HepG2 (cell line): ENCODE data around the gene GP1BA. TPM values are rescaled to one million over a fixed set of nuclear protein-coding genes. Genes with fewer than 3 reads are reported as not detected.

ENCODE experiments used
- SIX1 ChIP-seq: sonication (generic); formaldehyde crosslinking; IDR thresholded peaks from 2 replicates; pipeline ENCODE4 v1.4.0; 2020; ENCODE audit warnings: missing genetic modification reagents, borderline replicate concordance
- ZNF746 ChIP-seq: sonication (generic); formaldehyde crosslinking; IDR thresholded peaks from 2 replicates; pipeline ENCODE4 v1.8.0; 2022; ENCODE audit warnings: mild to moderate bottlenecking, missing genetic modification reagents
- polyA plus RNA-seq, 8 experiments: library from polyadenylated mRNA; depleted of rRNA in 3 of 8; stranded (reverse) in 7 of 8; unstranded in 1 of 8; fragments of >200 nt; fragmentation: Illumina TruSeq in 4 of 8; extraction: Trizol in 4 of 8; gene quantifications; 2 replicates each; pipeline versions ENCODE4 v1.2.1 to v1.2.3, GENCODE V29; 2011 to 2016; ENCODE audit warnings: low read depth in 4 of 8, missing spikeins in 1 of 8, mixed read lengths in 1 of 8; ENCODE audit not compliant: insufficient read depth in 1 of 8
- total RNA-seq, 5 experiments: library from RNA; depleted of rRNA; stranded (reverse); fragments of >200 nt; fragmentation: Illumina TruSeq; extraction: Trizol; gene quantifications; 2 replicates each; pipeline ENCODE4 v1.2.3, GENCODE V29; 2016; ENCODE audit warnings: low read depth in 1 of 5
- TF ChIP-seq, protein P1 (sequence below): sonication (generic); formaldehyde crosslinking; IDR thresholded peaks from 2 replicates; pipeline ENCODE4 v1.9.0; 2022; ENCODE audit warnings: low read depth, missing genetic modification reagents
- TF ChIP-seq, protein P2 (sequence below): sonication (generic); formaldehyde crosslinking; IDR thresholded peaks from 2 replicates; pipeline ENCODE4 v1.8.1; 2022; ENCODE audit warnings: low read depth, mild to moderate bottlenecking, missing genetic modification reagents
- TF ChIP-seq, protein P3 (sequence below): fragments of 450-650 bp; IDR thresholded peaks from 2 replicates; pipeline ENCODE4 v1.6.1; 2016

The GP1BA gene
- total and polyA plus RNA-seq, 2 of the 13 experiments (the other 11 are each of a cell fraction or from before 2014, with no cell fraction given) = not detected

DNA sequence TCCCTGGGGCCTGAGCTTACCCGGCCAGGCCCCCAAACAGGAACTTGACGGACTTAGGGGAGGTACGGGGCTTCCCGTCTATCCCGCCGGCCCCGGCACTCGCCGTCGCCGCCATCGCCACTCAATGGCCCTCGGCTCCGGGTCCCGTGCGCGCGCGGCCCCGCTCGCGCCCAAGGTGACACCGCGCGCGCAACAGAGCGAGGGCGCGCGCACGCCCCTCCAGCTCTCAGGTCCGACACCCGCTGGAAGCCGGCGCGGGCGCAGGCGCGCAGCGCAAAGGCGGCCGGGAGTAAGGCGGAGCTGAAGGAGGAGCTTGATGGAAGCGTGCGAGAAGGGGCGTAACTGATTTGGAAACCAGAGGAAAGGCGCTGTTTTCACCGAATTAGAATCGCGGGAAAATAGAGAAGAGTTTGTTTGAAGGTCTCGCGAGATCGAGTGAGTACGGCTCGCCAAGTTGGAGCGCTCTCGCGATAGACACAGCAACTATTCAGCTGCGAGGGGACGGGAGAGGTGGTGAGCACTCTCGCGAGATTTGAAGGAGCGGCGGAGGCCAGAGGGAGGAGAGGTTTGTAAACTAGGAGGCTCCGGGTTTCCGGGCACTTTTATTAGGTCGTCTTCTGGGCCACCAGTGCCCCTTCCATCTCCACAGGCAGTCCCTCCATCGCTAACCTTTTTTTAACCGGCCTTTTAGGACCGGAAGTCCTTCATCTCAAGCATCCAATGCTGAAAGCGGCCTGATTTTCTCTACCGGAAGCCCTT is 7.9 kb downstream of the GP1BA start, which contains the start of the genes RNF167 and SLC25A11 (continued):
- TF ChIP-seq, protein P1, sequence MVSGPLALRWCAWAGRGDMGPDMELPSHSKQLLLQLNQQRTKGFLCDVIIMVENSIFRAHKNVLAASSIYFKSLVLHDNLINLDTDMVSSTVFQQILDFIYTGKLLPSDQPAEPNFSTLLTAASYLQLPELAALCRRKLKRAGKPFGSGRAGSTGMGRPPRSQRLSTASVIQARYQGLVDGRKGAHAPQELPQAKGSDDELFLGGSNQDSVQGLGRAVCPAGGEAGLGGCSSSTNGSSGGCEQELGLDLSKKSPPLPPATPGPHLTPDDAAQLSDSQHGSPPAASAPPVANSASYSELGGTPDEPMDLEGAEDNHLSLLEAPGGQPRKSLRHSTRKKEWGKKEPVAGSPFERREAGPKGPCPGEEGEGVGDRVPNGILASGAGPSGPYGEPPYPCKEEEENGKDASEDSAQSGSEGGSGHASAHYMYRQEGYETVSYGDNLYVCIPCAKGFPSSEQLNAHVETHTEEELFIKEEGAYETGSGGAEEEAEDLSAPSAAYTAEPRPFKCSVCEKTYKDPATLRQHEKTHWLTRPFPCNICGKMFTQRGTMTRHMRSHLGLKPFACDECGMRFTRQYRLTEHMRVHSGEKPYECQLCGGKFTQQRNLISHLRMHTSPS (CRISPR knock-in tag) = no peak
- no peak for TF ChIP-seq SIX1
- no peak for TF ChIP-seq ZNF746 (CRISPR knock-in tag)
- TF ChIP-seq, protein P2, sequence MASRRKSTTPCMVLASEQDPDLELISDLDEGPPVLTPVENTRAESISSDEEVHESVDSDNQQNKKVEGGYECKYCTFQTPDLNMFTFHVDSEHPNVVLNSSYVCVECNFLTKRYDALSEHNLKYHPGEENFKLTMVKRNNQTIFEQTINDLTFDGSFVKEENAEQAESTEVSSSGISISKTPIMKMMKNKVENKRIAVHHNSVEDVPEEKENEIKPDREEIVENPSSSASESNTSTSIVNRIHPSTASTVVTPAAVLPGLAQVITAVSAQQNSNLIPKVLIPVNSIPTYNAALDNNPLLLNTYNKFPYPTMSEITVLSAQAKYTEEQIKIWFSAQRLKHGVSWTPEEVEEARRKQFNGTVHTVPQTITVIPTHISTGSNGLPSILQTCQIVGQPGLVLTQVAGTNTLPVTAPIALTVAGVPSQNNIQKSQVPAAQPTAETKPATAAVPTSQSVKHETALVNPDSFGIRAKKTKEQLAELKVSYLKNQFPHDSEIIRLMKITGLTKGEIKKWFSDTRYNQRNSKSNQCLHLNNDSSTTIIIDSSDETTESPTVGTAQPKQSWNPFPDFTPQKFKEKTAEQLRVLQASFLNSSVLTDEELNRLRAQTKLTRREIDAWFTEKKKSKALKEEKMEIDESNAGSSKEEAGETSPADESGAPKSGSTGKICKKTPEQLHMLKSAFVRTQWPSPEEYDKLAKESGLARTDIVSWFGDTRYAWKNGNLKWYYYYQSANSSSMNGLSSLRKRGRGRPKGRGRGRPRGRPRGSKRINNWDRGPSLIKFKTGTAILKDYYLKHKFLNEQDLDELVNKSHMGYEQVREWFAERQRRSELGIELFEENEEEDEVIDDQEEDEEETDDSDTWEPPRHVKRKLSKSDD = no peak
- TF ChIP-seq, protein P3, sequence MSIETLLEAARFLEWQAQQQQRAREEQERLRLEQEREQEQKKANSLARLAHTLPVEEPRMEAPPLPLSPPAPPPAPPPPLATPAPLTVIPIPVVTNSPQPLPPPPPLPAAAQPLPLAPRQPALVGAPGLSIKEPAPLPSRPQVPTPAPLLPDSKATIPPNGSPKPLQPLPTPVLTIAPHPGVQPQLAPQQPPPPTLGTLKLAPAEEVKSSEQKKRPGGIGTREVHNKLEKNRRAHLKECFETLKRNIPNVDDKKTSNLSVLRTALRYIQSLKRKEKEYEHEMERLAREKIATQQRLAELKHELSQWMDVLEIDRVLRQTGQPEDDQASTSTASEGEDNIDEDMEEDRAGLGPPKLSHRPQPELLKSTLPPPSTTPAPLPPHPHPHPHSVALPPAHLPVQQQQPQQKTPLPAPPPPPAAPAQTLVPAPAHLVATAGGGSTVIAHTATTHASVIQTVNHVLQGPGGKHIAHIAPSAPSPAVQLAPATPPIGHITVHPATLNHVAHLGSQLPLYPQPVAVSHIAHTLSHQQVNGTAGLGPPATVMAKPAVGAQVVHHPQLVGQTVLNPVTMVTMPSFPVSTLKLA = peak; percentile 55; the same call in 1 of the 2 replicates
- TF ChIP-seq, all 625 proteins: peak for 163
